HG03175 (cell line): ENCODE measurements around the gene ASL.
"Not testable (repeated sequence)": the region's sequence is repeated elsewhere in the genome, so short reads cannot be mapped to it uniquely, and the experiment has no call there.

Experiments used
- ATAC-seq: cut with Tn5 transposase; IDR thresholded peaks from one replicate; pipeline ENCODE4 v1.9.1; 2021; ENCODE audit warnings: mild to moderate bottlenecking, moderate library complexity; ENCODE audit not compliant: unreplicated experiment

The ASL gene

DNA sequence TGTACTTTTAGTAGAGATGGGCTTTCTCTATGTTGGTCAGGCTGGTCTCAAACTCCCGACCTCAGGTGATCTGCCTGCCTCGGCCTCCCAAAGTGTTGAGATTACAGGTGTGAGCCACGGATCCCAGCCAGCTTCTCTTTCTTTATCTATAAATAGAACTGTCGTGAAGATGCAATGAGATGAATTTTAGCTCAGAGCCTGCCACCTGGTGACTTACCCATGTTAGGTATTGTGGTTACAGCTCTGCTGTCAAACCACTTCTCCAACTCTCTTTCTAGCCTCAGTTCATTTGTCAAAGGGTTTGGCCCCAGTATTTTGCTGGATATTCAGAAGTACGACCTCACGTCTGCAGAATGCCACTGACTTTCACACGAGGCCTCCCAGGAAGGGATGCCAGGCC, 3.4 kb upstream of the ASL start:
- ATAC-seq: not testable (repeated sequence)

DNA sequence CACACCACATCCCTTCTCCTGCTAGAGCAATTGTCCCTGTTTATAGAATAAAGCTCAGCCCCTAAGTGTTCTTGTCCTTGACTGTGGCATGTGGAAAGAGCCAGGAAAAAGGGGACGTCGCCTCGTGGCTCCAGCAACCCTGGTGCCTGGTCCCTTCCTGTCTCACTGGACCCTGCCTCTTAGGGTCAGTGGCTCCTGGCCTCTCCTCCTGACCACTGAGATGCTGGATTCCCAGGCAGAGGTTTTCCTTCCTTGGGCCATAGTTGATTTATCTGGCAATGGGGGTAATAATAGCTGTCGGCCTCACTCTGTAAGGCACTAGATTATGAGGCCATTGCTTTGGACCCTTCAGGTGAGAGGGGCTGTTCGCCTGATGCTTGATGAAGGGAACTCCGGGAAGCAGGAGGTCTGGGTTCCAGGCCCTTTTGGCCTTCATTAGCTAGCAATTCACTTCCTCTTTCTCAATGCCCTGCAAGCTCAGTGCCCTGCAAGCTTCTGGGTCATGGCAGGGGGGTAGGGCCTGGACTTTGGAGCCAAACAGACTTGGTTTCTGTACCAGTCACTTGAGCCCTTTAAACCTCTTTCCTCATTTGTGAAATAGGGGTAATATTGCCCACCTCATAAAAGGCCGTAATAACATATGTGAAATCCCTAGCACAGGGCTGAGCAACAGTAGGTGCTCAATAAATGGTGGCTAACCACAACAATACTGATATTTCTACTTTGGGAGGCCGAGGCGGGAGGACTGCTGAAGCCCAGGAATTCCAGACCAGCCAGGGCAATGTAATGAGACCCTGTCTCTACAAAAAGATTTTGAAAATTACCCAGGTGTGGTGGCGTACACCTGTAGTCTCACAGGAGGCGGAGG, 1.1 kb downstream of the ASL start:
- no peak for ATAC-seq

DNA sequence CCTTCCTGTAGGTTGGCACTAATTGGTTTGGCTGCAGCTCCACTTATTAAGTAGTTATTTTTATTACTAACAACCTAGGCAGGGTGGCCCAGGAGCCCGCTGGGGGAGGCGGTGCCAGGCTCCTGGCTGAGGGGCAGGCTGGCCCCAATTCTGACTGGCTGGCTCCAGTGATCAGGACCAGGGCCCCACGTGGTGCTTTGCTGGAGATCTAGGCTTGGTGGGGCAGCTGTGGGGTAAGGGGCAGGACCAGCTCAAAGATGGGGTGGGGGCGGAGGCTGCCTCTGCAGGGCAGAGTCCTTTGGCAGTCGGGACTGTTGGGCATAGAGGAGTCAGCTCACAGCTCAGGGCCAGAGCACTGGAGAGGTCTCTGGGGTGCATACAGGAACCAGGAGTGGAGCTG, 2.4 kb downstream of the ASL start:
- ATAC-seq: no peak

DNA sequence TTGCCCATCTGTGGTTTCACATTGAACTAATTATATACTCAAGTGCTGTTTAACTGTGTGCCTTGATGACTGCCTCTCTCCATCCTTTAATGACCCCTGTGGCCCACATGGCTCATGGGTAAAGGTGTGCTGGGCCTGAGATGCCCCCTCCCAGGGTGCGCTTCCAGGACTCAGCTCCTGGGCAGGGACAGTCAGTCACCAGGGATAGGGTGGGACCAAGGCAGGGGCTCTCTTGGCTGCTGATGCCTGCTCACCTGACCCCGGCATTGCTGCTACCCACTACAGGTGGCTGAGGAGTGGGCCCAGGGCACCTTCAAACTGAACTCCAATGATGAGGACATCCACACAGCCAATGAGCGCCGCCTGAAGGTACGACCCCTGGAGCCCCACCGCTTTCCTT, 6.5 kb downstream of the ASL start:
- ATAC-seq: no peak

DNA sequence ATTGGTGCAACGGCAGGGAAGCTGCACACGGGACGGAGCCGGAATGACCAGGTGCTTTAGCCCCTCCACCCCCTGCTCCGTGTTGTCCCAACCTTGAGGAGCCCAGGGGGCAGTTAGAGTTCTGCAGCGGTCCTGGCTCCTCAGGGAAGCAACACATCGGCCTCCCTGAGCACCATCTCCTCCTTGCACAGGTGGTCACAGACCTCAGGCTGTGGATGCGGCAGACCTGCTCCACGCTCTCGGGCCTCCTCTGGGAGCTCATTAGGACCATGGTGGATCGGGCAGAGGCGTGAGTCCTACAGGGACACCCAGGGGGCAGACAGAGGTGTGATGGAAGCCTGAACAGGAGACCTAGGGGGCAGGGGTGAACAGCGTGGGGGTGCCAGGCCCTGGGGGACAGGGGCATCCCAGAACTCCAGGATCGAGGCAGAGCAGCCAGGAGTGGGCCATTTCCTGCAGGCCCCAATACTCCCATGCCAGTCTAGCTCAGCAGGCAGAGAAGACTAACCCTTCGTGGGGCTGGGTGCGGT, 7.3 kb downstream of the ASL start:
- no peak for ATAC-seq

DNA sequence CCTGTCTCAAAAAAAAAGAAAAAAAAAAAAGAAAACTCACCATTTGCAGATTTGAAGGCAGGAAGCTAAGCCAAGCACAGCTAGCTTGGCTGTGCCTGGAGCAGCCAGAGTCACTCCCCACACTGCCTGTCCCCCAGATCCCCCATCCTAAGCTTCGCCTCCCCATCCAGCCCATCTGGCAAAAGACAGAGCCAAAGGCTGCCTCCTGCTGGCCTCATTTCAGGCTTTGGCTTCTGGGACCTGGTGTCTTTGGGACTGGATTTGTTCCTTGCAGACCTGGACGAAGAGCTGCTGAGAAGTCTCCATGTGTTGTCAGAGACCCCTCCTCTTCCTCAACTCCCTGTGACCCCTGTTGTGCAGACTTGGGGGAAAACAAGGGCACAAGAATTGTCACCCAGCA, 8.1 kb downstream of the ASL start:
- no peak for ATAC-seq

DNA sequence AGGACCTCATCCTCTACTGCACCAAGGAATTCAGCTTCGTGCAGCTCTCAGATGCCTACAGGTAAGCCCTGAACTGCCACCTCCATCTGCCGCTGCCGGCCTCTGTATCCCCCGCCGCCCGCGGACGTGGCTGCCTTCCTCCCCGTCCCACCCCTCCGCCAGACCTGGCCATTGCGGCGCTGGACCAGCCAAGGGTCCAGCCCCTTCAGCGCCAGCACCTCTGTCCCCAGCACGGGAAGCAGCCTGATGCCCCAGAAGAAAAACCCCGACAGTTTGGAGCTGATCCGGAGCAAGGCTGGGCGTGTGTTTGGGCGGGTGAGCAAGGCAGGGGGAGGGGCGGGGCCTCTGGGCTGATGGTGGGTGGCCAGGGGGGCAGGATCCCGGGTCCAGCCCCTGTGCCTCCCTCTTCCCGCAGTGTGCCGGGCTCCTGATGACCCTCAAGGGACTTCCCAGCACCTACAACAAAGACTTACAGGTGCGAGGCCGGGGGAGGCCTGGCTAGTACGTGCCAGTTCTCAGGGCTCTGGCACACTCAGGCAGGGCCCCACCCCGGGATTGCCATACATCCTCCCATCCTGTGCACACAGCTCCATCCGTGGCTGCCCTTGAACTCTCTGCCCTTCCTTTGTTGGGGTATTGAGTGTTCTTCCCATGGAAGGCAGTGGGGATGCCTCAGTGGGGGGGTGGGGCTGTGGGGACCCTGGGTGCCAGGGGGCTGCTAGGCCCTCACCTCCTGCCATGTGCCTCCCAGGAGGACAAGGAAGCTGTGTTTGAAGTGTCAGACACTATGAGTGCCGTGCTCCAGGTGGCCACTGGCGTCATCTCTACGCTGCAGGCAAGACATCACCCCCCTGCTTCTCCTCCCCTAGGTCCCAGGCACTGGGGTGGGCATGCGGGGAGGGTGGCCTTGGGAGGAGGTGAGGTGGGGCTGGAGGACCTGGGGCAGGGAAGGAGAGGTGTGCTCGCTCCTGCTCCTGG, 13.5 kb downstream of the ASL start:
- no peak for ATAC-seq

DNA sequence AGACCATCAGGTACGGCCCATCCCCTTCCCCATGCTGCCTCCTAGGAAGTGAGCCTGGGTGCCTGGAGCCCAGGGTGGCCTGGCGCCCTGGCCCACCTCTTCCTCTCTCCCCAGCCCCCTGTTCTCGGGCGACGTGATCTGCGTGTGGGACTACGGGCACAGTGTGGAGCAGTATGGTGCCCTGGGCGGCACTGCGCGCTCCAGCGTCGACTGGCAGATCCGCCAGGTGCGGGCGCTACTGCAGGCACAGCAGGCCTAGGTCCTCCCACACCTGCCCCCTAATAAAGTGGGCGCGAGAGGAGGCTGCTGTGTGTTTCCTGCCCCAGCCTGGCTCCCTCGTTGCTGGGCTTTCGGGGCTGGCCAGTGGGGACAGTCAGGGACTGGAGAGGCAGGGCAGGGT, 17.0 kb downstream of the ASL start:
- ATAC-seq: no peak

DNA sequence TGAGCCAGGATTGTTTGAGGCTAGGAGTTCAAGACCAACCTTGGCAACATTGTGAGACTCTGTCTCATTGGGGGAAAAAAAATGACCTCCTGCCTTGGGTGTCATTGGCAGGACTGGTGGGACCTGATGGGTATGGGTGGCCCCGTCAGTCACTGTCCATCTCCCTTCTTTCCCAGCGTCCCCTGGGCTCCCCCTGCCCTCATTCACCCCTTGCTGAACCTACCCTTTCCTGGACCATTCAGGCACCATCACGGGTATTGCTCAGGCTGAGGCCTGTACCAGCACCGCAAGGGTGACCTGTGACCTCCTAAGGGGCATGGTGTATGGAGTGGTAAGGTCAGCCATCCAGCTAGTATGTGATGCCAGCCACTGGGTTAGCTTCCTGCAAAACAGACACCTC, 19.4 kb downstream of the ASL start:
- ATAC-seq: no peak

DNA sequence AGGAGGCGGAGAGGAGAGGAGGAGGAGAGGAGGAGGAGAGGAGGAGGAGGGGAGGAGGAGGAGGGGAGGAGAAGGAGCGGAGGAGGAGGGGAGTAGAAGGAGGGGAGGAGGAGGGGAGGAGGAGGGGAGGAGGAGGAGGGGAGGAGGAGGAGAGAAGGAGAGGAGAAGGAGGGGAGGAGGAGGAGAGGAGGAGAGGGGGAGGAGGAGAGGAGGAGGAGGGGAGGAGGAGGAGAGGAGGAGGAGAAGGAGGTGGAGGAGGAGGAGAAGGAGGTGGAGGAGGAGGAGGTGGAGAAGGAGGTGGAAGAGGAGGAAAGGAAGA, 23.6 kb downstream of the ASL start:
- no peak for ATAC-seq

DNA sequence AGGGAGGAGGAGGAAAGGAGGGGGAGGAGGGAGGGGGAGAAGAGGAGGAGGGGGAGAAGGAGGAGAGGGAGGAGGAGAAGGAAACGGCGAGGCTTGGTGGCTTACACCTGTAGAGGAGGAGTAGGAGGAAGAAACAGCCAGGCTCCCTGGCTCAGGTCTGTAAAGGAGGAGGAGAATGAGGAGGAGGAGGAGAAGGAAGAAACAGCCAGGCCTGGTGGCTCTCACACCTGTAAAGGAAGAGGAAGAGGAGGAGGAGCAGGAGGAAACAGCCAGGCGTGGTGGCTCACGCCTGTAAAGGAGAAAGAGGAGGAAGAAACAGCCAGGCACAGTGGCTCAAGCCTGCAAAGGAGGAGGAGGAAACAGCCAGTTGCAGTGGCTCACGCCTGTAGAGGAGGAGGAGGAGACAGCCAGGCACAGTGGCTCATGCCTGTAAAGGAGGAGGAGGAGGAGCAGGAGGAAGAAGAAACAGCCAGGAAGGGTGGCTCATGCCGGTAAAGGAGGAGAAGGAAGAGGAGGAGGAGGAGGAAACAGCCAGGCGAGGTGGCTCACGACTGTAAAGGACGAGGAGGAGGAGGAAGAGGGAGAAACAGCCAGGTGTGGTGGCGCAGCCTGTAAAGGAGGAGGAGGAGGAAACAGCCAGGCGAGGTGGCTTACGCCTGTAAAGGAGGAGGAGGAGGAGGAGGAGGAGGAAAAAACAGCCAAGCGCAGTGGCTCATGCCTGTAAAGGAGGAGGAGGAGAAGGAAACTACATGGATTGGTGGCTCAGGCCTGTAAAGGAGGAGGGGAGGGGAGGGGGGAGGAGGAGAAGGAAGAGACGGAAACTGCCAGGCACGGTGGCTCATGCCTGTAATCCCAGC, 24.2 kb downstream of the ASL start:
- peak; percentile 84 for ATAC-seq

DNA sequence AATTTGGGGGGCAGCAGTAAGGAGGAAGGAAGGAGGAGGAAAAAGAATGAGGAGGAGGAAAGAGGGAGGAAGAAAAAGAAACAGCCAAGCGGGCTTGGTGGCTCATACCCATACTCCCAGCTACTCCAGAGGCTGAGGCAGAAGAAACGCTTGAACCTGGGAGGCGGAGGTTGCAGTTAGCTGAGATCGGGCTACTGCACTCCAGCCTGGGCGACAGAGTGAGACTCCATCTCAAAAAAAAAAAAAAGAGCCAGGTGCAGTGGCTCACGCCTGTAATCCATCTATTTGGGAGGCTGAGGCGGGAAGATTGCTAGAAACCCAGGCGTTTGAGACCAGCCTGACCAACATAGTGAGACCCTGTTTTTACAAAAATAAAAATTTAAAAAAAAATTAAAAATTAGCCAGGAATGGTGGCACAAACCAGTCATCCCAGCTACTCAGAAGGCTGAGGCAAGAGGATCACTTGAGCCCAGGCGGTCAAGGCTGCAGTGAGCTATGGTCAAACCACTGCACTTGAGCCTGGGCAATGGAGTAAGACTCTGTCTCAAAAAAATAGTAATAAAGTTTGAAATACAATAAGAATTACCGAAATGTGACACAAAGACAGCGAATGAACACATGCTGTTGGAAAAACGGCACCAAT, 24.9 kb downstream of the ASL start:
- ATAC-seq: no peak

DNA sequence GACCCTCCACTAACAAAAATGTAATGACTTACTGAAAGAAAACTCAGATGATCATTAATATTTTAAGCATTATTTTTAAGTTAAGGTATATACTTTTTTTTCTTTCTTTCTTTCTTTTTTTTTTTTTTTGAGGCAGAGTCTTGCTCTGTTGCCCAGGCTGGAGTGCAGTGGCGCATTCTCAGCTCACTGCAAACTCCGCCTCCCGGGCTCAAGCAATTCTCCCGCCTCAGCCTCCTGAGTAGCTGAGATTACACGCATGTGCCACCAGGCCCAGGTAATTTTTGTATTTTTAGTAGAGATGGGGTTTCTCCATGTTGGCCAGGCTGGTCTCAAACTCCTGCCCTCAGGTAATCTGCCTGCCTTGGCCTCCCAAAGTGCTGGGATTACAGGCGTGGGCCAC, 26.5 kb downstream of the ASL start:
- not testable (repeated sequence) for ATAC-seq

DNA sequence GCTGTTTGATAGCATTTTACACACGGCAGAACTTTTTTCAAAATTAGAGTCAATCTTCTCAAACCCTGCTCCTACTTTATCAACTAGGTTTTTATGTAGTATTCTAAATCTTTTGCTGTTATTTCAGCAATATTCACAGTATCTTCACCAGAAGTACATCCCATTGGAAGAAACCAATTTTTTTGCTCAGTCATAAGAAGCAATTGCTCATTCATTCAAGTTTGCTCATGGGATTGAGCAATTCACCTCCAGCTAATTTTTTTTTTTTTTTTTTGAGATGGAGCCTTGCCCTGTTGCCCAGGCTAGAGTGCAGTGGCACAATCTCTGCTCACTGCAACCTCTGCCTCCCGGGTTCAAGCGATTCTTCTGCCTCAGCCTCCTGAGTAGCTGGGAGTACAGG, 28.4 kb downstream of the ASL start:
- not testable (repeated sequence) for ATAC-seq

DNA sequence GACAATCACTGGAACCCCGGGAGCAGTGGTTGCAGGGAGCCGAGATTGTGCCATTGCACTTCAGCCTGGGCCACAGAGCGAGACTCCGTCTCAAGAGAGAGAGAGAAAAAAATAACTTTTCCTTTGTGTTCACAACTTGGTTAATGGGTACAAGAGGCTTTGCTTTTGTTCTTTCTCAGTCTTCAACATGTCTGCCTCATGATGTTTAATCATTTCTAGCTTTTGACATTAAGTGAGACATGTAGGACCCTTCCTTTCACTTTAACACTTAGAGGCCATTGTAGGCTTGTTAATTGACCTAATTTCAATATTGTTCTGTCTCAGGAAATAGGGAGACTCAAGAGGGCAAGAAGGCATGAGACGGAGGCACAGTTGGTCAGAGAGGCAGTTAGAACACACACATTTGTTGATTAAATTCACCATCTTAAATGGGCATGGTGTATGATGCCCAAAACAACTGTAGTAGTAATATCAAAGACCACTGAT, 29.7 kb downstream of the ASL start:
- ATAC-seq: peak; percentile 58

DNA sequence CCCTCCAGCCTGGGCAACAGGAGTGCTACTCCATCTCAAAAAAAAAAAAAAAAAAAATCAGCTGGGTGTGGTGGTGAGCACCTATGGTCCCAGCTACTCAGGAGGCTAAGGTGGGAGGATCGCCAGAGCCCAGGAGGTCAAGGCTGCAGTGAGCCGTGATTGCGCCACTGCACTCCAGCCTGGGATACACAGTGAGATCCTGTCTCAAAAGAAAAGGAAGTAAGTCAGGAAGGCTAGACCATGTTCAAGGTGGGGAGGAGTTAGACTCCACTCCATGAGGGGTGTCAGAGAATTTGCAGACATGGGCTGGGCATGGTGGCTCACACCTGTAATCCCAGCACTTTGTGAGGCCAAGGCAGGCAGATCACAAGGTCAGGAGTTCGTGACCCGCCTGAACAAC, 32.8 kb downstream of the ASL start:
- ATAC-seq: not testable (repeated sequence)

DNA sequence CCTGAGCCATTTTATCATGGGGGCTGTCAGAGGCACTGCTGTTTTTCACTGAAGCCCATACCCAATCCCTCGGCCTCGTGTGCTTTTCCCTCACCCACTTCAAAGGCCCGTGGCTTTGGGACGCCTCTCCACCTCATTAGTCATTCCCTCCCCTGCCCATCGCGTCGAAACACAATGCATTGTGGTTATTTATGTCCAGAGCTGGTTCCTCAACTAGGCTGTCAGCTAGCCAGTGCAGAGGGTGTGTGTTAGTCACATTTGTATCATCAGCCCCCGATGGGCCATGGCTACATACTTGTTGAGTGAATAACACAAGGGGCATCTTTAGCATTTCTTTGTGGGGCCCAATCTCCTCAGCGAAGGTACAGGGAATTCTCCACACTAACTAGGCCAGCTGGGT, 35.2 kb downstream of the ASL start:
- ATAC-seq: no peak

DNA sequence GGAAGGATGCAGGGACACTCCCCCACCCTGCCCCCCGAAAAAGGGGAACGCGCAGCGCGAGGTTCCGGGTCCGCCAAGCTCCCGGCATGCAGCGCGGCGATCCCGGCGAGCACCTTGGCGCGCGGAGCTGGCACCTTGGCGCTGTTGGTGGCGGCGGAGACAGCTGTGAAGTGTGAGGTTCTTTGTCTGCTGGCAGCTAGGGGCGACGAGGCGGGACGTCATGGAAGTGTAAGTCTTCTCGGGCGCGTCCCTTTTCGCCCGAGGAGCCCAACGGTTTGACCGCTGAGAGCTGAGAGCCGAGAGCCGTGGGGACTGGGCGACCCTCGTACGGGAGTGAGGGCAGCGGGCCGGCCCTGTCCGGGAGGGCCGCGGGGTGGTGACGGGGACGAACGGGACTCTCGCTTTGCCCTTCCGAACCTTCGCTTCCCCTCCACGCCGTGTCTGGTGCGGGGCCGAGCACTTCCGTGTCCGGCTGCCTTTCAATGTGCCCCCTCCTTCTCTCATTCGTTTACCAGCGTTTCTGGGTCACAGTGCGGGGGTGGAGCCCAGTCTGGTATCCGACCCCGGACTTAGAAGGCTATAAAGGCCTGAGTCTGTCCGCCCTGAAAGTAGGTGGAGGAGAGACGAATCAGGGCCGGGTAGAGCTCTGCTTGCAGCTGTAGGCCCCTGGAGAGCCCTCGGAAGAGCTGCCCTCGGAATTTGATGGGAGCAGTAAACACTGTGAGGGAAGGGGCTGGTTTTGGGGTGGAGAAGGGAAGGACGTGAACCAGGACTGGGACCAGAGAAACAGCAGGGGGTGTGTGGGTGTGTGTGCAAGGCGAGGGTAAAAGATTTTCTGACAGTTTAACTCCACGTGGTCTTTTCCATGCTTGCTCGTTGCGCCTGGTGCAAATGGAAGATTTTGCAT, 39.4 kb downstream of the ASL start, which contains the start of gene CRCP:
Gene CRCP, plus strand, starts transcription at position 105 of the 907 bp plus-strand sequence. Its CDS starts 116 bp downstream, at position 221.
- peak; percentile 90 for ATAC-seq
